GM19328 (cell line): ENCODE measurements around the gene SIK2.

Source experiments
- ATAC-seq: cut with Tn5 transposase; IDR thresholded peaks from one replicate; pipeline ENCODE4 v1.9.1; 2021; ENCODE audit warnings: mild to moderate bottlenecking, moderate library complexity; ENCODE audit not compliant: unreplicated experiment

Gene SIK2

GRCh38 chr11:111778047-111778558 lies 175.9 kb downstream of the SIK2 start:
- no peak for ATAC-seq

GRCh38 chr11:111779118-111779517 lies 176.9 kb downstream of the SIK2 start:
- ATAC-seq, result no peak
